Hepatocyte (in vitro differentiated cells): Measurements from ENCODE around the gene USP48. TPM values are rescaled to one million over a fixed set of nuclear protein-coding genes. Genes with fewer than 3 reads are reported as not detected.
"Not testable (repeated sequence)": the region's sequence is repeated elsewhere in the genome, so short reads cannot be mapped to it uniquely, and the experiment has no call there.

ENCODE experiments used
- DNase-seq: peaks from one replicate; pipeline ENCODE4 v3.0.0-alpha.2; 2016; ENCODE audit warnings: low spot score
- H2AFZ ChIP-seq: fragments of 200-600 bp; sonication (generic); 2 replicates; pipeline ENCODE4 v1.6.0; 2016; ENCODE audit warnings: antibody characterized with exemption, mild to moderate bottlenecking
- H3K27ac ChIP-seq: fragments of 200-600 bp; sonication (generic); 2 replicates; pipeline ENCODE4 v1.5.1; 2016; ENCODE audit warnings: mild to moderate bottlenecking
- H3K27me3 ChIP-seq: fragments of 200-600 bp; sonication (generic); 2 replicates; pipeline ENCODE4 v1.6.1; 2016
- H3K36me3 ChIP-seq: fragments of 200-600 bp; sonication (generic); replicated peaks from 2 replicates; pipeline ENCODE4 v1.5.1; 2016; ENCODE audit warnings: low read depth; ENCODE audit not compliant: insufficient read depth
- H3K4me1 ChIP-seq: fragments of 200-600 bp; sonication (generic); 2 replicates; pipeline ENCODE4 v1.5.1; 2016; ENCODE audit warnings: mild to moderate bottlenecking, moderate library complexity; ENCODE audit not compliant: insufficient read depth
- H3K4me2 ChIP-seq: fragments of 200-600 bp; sonication (generic); 2 replicates; pipeline ENCODE4 v1.6.0; 2016
- H3K4me3 ChIP-seq: fragments of 200-600 bp; sonication (generic); 2 replicates; pipeline ENCODE4 v1.5.1; 2016; ENCODE audit warnings: mild to moderate bottlenecking
- H3K79me2 ChIP-seq: fragments of 200-600 bp; sonication (generic); 2 replicates; pipeline ENCODE4 v1.6.0; 2017; ENCODE audit warnings: mild to moderate bottlenecking
- H3K9me2 ChIP-seq: fragments of 200-600 bp; sonication (generic); replicated peaks from 2 replicates; pipeline ENCODE4 v1.6.0; 2017; ENCODE audit warnings: mild to moderate bottlenecking; ENCODE audit not compliant: insufficient read depth
- H3K9me3 ChIP-seq: fragments of 200-600 bp; sonication (generic); 2 replicates; pipeline ENCODE4 v1.5.1; 2016; ENCODE audit warnings: low read depth, mild to moderate bottlenecking
- H4K20me1 ChIP-seq: fragments of 200-600 bp; sonication (generic); 2 replicates; pipeline ENCODE4 v1.6.0; 2016; ENCODE audit warnings: mild to moderate bottlenecking; ENCODE audit not compliant: insufficient read depth, poor library complexity, severe bottlenecking
- CTCF ChIP-seq: fragments of 200-600 bp; sonication (generic); IDR thresholded peaks from 2 replicates; pipeline ENCODE4 v1.5.1; 2016; ENCODE audit warnings: antibody characterized with exemption, mild to moderate bottlenecking; ENCODE audit not compliant: poor library complexity
- EZH2 ChIP-seq: fragments of 200-600 bp; sonication (generic); IDR thresholded peaks from 2 replicates; pipeline ENCODE4 v1.6.1; 2016; ENCODE audit warnings: antibody characterized with exemption, mild to moderate bottlenecking, borderline replicate concordance
- EZH2phosphoT487 ChIP-seq: fragments of 200-600 bp; sonication (generic); IDR thresholded peaks from one replicate; pipeline ENCODE4 v1.6.1; 2018; ENCODE audit warnings: antibody characterized with exemption, mild to moderate bottlenecking, low read depth, moderate library complexity; ENCODE audit not compliant: unreplicated experiment, severe bottlenecking
- WGBS: methylation state at CpG from one replicate; pipeline ENCODE4 v1.1.6; 2016; ENCODE audit warnings: low lambda C conversion rate; ENCODE audit errors: missing lambda C conversion rate; 5-methylcytosine and 5-hydroxymethylcytosine counted together
- polyA plus RNA-seq: library from polyadenylated mRNA; unstranded; fragments of >200 nt; fragmentation: Nextera tagmentation; extraction: Ambion mirVana; gene quantifications from 2 replicates; pipeline ENCODE4 v1.2.1, GENCODE V29; 2016
- total RNA-seq: library from RNA; depleted of rRNA; stranded (reverse); fragments of >200 nt; gene quantifications from 2 replicates; pipeline ENCODE4 v1.2.3, GENCODE V29; 2014

Gene USP48
- total and polyA plus RNA-seq, 2 experiments from 2014 or later, result 38.9 to 39.5 TPM

- Histone ChIP-seq H3K36me3 (no peaks in the 10 kb centered on the region), H4K20me1 (peaks cover 52% of the 10 kb centered on the region), H3K9me2 (no peaks in the 10 kb centered on the region), H3K79me2 (peaks cover 77% of the 10 kb centered on the region), H3K4me2 (peak overlapping the region; percentile 21), H3K9me3 (no peaks in the 10 kb centered on the region), H3K4me3 (no peak overlapping the region), H3K4me1 (peaks cover 17% of the 10 kb centered on the region), H3K27ac (no peak overlapping the region), H2AFZ (no peak overlapping the region), H3K27me3 (no peaks in the 10 kb centered on the region)
- 97% methylated on average over 12 of the region's 12 CpGs for WGBS
- no peak for DNase-seq
- no peak for TF ChIP-seq EZH2phosphoT487
- TF ChIP-seq CTCF, result no peak
- no peak for TF ChIP-seq EZH2
Measured at GRCh38 chr1:21779613-21780521, 3.1 kb downstream of the USP48 start.

- Histone ChIP-seq H3K9me2 (no peaks in the 10 kb centered on the region), H3K79me2 (peaks cover 92% of the 10 kb centered on the region), H4K20me1 (peaks cover 65% of the 10 kb centered on the region), H3K4me3 (no peak overlapping the region), H3K4me1 (peaks cover 17% of the 10 kb centered on the region), H3K9me3 (no peaks in the 10 kb centered on the region), H3K27ac (no peak overlapping the region), H2AFZ (no peak overlapping the region), H3K36me3 (no peaks in the 10 kb centered on the region), H3K27me3 (no peaks in the 10 kb centered on the region), H3K4me2 (no peak overlapping the region)
- TF ChIP-seq EZH2phosphoT487 (no peak), EZH2 (no peak), CTCF (no peak)
- DNase-seq, result no peak
- 97% methylated on average over 2 of the region's 2 CpGs for WGBS
Measured at GRCh38 chr1:21778405-21778727, 4.6 kb downstream of the USP48 start.

- H3K79me2 ChIP-seq, result peaks cover 100% of the 10 kb centered on the region
Measured at GRCh38 chr1:21776925-21777324, 6.0 kb downstream of the USP48 start.

GRCh38 chr1:21775985-21776562, 6.9 kb downstream of the USP48 start:
- Histone ChIP-seq H3K27ac (peak overlapping the region; percentile 55), H3K79me2 (peaks cover 100% of the 10 kb centered on the region), H3K27me3 (no peaks in the 10 kb centered on the region), H3K36me3 (no peaks in the 10 kb centered on the region), H3K4me1 (peaks cover 13% of the 10 kb centered on the region), H4K20me1 (peaks cover 59% of the 10 kb centered on the region), H3K4me2 (peak overlapping the region; percentile 21), H2AFZ (no peak overlapping the region), H3K4me3 (no peak overlapping the region), H3K9me2 (no peaks in the 10 kb centered on the region), H3K9me3 (no peaks in the 10 kb centered on the region)
- no peak for DNase-seq
- TF ChIP-seq EZH2 (no peak), EZH2phosphoT487 (no peak), CTCF (no peak)

More at GRCh38 chr1:21776925-21777324, 6.0 kb downstream of the USP48 start:
- DNase-seq, H3K4me2 ChIP-seq, H3K27ac ChIP-seq, H2AFZ ChIP-seq, H3K36me3 ChIP-seq, H3K27me3 ChIP-seq, H3K4me3 ChIP-seq, H3K9me3 ChIP-seq, H3K9me2 ChIP-seq: not testable (repeated sequence)
- Histone ChIP-seq H3K4me1 (peaks cover 17% of the 10 kb centered on the region), H4K20me1 (peaks cover 65% of the 10 kb centered on the region)
- WGBS, result 100% methylated on average over 5 of the region's 5 CpGs
